GM19463 (cell line): Measurements from ENCODE around the gene ACSM4.
"Not testable (repeated sequence)": the region's sequence is repeated elsewhere in the genome, so short reads cannot be mapped to it uniquely, and the experiment has no call there.

Experiments used
- ATAC-seq: cut with Tn5 transposase; IDR thresholded peaks from one replicate; pipeline ENCODE4 v1.9.1; 2021; ENCODE audit warnings: mild to moderate bottlenecking, moderate library complexity; ENCODE audit not compliant: unreplicated experiment

Gene ACSM4

GRCh38 chr12:7327918-7328317, 24.0 kb downstream of the ACSM4 start:
- ATAC-seq = no peak

DNA sequence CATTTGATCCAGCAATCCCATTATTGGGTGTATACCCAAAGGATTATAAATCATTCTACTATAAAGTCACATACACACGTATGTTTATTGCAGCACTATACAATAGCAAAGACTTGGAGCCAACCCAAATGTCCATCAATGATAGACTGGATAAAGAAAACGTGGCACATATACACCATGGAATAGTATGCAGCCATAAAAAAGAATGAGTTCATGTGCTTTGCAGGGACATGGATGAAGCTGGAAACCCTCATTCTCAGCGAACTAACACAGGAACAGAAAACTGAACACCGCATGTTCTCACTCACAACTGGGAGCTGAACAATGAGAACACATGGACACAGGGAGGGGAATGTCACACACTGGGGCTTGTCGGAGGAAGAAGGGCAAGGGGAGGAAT, 33.9 kb downstream of the ACSM4 start:
- not testable (repeated sequence) for ATAC-seq

DNA sequence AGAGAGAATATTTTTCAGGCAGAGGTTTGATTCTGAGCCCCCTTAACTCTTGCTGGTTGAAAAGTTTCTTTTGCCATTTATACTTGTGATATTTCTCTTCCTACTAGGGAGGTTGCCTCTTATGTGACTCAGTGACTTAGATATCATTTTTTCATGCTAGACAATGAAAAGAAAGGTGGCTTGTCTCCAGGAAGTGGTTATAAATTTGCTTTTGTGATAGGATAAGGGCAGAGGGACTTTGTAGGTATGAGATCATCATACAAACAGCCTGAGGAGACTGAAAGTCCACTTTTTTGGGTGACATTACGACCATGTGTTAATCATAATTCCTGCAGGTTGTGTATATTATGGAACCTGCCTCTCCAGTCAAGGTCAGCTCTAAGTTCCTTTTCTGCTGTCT, 35.8 kb downstream of the ACSM4 start:
- no peak for ATAC-seq

GRCh38 chr12:7344833-7345606, 41.1 kb downstream of the ACSM4 start:
- ATAC-seq = no peak

DNA sequence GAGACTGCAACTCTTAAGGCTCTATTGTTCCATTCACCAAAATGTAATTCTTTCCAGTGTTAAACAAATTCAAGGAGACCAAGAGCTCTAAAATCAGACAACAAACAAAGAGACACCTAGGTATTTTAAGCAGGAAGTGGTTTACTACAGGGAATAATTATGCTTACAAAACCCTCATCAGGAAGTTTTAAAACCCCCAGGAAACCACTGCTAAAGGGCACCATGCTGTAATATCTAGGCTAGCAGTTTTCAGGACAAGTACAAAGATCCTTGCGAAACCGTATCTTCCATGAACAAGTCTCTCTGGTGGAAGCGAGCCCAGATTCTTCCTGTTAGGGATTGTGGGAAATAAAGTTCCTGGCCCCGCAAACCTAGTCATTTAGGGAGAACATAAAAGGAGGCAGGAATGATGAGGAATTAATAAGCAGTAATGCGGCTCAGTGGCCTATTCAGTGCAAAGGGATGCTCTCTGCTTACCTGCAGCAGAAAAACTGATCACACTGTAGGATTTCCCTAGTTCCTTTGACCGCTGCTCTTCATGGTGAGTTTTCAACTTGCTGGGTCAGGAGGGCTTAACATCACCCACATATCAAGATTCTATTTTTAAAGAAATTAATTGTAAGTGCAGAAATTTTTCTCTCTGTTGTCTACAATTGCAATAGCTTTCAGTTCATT, 42.8 kb downstream of the ACSM4 start:
- no peak for ATAC-seq

DNA sequence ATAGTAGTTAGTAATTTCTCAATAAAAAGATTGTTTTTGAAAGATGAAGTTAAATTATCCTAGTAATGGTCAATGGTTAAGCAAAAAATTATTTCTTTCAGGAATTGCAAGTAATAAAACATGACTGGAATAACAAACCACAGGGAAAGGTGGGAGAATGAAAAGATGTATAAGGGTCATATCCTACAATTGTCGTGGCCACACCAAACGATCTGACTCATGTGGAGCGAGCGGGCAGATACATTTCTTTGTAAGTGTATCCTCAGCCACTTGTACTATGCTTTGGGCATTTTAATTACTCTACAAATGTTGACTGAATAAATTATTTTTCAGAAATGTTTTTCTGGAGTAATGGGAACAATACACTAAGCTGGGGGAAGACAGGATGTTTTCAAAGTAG, 45.5 kb downstream of the ACSM4 start:
- ATAC-seq = no peak

DNA sequence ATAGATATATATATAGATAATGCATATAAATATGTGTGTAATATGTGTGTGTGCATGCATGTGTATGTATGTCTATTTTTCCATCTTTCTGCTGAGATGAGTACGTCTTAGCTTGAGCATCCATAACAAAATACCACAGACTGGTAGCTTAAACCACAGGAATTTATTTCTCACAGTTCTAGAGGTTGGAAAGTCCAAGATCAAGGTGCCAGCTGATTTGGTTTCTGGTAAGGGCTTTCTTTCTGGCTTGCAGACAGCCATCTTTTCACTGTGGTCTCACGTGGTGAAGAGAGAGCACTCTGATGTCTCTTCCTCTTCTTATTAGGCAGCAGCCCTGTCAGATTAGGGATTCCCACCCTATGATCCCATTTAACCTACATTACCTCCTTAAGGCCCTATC, 47.3 kb downstream of the ACSM4 start:
- ATAC-seq = no peak

DNA sequence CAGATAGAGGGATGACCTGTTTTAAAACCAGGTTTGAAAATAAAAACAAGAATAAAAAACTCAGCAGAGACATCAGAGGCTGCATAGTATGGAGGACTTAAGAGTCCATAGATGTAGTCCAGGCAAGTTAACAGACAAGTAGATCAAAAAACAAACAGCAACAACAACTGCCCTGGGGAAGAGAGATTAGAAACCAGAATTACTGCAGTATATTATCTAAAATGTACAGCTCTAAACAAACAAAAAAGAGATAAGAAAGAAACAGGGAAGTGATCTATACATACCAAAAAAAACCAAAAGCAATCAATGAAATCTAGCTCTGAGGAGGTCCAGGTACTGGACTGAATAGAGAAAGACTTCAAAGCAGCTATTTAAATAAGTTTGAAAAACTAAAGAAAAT, 48.8 kb downstream of the ACSM4 start:
- ATAC-seq = no peak

DNA sequence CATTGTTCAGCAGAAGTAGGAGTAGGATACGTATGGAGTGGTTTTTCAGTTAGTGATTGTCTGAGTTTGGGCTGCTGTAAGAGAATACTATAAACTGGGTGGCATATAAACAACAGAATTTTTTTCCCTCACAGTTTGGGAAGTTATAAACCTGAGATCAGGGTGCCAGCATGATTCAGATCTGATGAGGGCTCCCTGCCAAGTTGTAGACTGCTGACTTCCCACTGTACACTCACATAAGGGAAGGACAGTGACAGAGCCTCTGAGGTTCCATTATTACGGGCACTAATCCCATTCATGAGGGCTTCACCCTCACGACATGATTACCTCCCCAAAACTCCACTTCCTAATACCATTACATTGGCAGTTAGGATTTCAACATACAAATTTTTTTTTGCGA, 50.7 kb downstream of the ACSM4 start:
- ATAC-seq = no peak

- no peak for ATAC-seq
Measured at GRCh38 chr12:7361265-7361664, 57.4 kb downstream of the ACSM4 start.

GRCh38 chr12:7362734-7363133, 58.9 kb downstream of the ACSM4 start:
- ATAC-seq = no peak

- peak; percentile 57 for ATAC-seq
Measured at GRCh38 chr12:7369274-7369729, 65.4 kb downstream of the ACSM4 start.

DNA sequence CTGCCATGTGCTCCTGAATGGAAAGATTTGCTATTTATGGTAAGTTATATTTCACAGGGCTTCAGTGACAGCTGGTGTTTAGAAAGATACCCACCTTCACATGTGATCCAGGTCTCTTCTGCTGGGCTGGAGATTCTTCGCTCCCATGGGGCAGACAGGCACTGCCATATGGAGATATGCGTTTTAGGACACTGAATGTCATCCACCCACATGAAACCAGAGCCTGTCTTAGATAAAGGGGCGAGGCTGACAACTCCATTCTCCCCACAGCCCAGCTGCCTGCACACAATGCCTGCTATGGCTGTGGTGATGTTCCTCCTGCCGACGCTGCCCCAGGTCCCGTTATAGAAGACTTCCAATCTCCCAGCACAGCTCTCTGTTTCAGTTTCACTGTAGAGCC, 69.4 kb downstream of the ACSM4 start:
- ATAC-seq = no peak

DNA sequence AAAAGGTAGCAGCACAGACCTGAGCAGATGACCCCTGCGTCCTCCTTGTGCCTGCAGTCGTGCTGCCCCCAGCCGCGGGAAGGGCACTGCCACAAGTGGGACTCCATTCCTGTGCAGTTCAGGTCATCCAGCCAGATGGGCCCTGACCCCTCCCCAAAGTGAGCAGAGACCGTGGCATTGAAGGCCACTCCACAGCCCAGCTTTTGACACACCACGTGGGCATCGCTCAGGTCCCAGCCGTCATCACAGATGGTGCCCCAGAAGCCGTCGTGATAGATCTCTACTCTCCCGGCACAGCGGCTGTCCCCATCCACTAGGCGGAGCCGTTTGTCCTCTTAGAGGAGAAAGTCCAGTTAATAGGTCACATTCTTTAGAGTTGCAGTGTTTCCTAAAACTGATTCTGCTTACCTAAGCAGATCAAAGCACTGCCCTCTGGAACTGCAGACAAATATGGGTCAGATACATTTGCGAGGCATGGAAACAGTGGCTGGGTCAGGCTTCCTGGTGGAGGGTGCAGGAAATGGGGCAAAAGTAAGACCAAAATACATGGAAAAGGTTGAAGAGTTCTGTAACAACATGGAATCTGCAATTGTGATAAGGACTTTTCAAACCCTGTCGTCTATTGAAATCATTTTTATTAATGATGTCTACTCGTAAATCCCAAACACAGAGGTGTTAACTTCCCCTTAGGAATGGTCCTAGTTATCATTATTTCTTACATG, 70.7 kb downstream of the ACSM4 start:
- ATAC-seq = no peak

DNA sequence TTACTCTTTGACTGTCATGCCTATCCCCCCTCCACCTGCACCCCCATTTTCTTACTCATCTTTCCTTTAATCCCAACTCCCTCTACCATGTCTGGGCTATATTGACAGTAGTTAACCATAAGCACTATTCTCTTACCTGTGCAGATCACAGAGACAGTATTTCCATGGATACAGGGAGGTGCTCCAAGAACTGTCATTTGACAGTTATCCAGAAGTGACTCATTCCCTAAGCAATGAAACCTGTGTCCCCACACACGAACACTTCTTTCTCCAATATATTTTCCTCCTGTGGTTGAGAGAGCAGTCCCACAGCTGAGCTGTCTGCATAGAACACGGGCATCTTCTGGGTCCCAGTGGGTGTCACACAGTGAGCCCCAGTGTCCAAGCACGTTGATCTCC, 71.3 kb downstream of the ACSM4 start:
- ATAC-seq = no peak

DNA sequence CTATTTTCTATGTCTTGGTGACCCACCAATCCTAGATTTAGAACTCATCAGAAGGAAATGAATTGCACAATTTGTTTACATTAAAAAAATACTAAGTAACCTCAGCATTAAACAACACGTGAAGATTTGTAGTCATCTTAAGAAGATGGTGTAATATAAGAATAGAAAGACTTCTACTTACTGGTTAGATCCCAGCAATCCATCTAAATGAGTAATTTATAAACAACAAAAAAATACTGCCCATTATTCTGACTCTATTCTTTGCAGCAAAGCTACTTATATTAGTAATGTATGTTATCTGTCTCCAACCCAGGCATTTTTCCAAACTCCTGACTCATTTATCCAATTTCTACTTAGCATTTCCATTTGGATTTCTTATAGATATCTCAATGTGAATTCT, 72.3 kb downstream of the ACSM4 start:
- no peak for ATAC-seq
